CD4-positive, alpha-beta T cell treated with Interferon alpha-2 for 1 hour (primary cell): ENCODE data around the gene TLK2.

ENCODE experiments used
- DNase-seq, 2 donors: peaks; one replicate each; pipeline ENCODE4 v3.0.0-alpha.2; 2020 to 2022

The TLK2 gene

DNA sequence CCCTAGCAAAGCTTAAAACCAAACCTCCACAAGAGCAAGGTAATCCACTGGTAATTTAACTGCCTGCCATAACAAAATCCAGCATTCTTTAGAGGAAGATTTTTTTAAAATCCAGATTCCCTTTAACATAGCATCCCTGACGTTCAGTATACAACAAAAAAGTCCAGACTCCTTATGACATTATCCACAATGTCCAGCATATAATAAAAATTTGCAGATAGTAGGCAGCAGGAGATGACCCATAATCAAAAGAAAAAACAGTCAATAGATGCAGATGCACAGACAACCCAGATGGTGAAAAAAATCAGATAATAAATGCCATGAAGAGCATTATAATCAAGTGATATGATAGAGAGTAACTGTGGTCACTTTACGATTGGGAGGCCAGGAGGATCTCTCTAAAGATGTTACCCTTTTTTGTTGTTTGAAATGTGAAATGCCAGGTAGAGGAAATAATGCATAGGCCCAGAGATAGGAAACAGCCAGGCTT lies 182.0 kb downstream of the TLK2 start:
- no peak for DNase-seq

DNA sequence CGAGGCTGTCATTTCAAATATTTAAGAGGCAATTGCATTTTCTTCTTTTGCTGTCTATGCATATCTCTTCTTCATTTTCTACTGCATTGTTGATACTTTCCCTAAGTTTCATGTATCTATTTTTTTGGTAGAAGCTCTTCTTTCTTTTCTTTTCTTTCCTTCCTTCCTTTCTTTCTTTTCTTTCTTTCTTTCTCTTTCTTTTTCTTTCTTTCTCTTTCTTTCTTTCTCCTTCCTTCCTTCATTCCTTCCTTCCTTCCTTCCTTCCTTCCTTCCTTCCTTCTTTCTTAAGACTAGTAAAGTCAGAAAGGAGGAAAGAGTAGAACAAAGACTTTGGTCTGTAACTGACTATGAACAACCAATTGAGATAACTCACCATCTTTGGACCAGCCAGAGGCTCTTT lies 182.7 kb downstream of the TLK2 start:
- no peak for DNase-seq

DNA sequence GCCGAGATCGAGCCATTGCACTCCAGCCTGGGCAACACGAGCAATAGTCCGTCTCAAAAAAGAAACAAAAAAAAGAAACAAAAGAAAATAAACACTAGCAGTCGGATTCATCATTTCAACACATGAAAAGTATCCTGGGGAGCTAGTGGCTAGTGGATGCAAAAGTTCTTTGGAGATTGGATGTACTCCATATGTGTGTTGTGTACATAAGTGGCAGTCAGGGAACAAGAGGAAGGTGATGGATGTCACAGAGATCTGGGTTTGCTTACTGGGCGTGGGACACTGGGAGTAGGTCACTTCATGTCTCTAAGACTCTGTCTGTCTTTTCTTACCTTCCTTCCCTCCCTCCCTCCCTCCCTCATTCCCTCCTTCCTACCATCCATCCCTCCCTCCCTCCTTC lies 184.2 kb downstream of the TLK2 start:
- DNase-seq = no peak
